K562 (cell line): ENCODE measurements around the gene OGT. TPM values are rescaled to one million over a fixed set of nuclear protein-coding genes. Genes with fewer than 3 reads are reported as not detected.

ENCODE experiments used
- BRF2 ChIP-seq: IDR thresholded peaks from 3 replicates; pipeline ENCODE4 v1.6.1; 2011; ENCODE audit warnings: borderline replicate concordance, mild to moderate bottlenecking; ENCODE audit not compliant: insufficient read length, insufficient read depth
- CREB1 ChIP-seq, 2 experiments: sonication (generic) in 1 of 2; formaldehyde crosslinking in 1 of 2; IDR thresholded peaks; 2 replicates each; pipeline versions ENCODE4 v1.6.1 to v1.8.0; 2012 to 2022; ENCODE audit warnings: inconsistent platforms in 1 of 2, mild to moderate bottlenecking in 1 of 2, missing genetic modification reagents in 1 of 2, moderate library complexity in 1 of 2
- CSDE1 ChIP-seq, 2 experiments: fragments of 450-650 bp; IDR thresholded peaks; 2 replicates each; pipeline ENCODE4 v1.6.1; 2016; ENCODE audit warnings: mild to moderate bottlenecking in 1 of 2
- E4F1 ChIP-seq: fragments of 250-450 bp; sonication (Bioruptor Pico); IDR thresholded peaks from 2 replicates; pipeline ENCODE4 v1.5.0; 2021; ENCODE audit warnings: mild to moderate bottlenecking, borderline replicate concordance
- ELK3 ChIP-seq: fragments of 450-650 bp; formaldehyde crosslinking; IDR thresholded peaks from 2 replicates; pipeline ENCODE4 v1.4.0; 2020; ENCODE audit warnings: mild to moderate bottlenecking
- EP400 ChIP-seq: fragments of 450-650 bp; IDR thresholded peaks from 2 replicates; pipeline ENCODE4 v1.6.1; 2017; ENCODE audit warnings: antibody characterized with exemption, mild to moderate bottlenecking, moderate library complexity
- ESRRB ChIP-seq: fragments of 250-450 bp; sonication (Bioruptor Pico); IDR thresholded peaks from 2 replicates; pipeline ENCODE4 v1.5.0; 2020; ENCODE audit warnings: mild to moderate bottlenecking, moderate library complexity, borderline replicate concordance
- FOXP1 ChIP-seq: sonication (generic); formaldehyde crosslinking; IDR thresholded peaks from 2 replicates; pipeline ENCODE4 v1.8.0; 2022; ENCODE audit warnings: mild to moderate bottlenecking, missing genetic modification reagents
- HBP1 ChIP-seq: fragments of 450-650 bp; formaldehyde crosslinking; IDR thresholded peaks from 2 replicates; pipeline ENCODE4 v1.4.0; 2022; ENCODE audit warnings: missing genetic modification characterization
- HOXB6 ChIP-seq: fragments of 250-450 bp; sonication (Bioruptor Pico); IDR thresholded peaks from 2 replicates; pipeline ENCODE4 v1.5.1; 2022; ENCODE audit warnings: mild to moderate bottlenecking, borderline replicate concordance
- MAZ ChIP-seq, 2 experiments: fragments of 450-650 bp in 1 of 2; sonication (generic) in 1 of 2; formaldehyde crosslinking; IDR thresholded peaks in 1 of 2; conservative IDR thresholded peaks in 1 of 2; 2 replicates each; pipeline versions ENCODE4 v1.4.0 to v1.5.0; 2020; ENCODE audit warnings: mild to moderate bottlenecking in 1 of 2, missing genetic modification reagents in 1 of 2
- PATZ1 ChIP-seq: fragments of 250-450 bp; sonication (Bioruptor Pico); IDR thresholded peaks from 2 replicates; pipeline ENCODE4 v1.5.0; 2020; ENCODE audit warnings: mild to moderate bottlenecking, borderline replicate concordance
- SAFB ChIP-seq: fragments of 200-400 bp; formaldehyde crosslinking; IDR thresholded peaks from 2 replicates; pipeline ENCODE4 v1.6.1; 2017; ENCODE audit warnings: low read depth, low read length, borderline replicate concordance
- TBL1XR1 ChIP-seq, 2 experiments: IDR thresholded peaks; 2 replicates each; pipeline ENCODE4 v1.6.1; 2012; ENCODE audit warnings: improper control_type of control experiment in 2 of 2, low read length in 2 of 2, mild to moderate bottlenecking in 1 of 2
- TEAD4 ChIP-seq, 2 experiments: sonication (generic) in 1 of 2; formaldehyde crosslinking in 1 of 2; IDR thresholded peaks; 2 replicates each; pipeline versions ENCODE4 v1.6.1 to v1.8.0; 2012 to 2022; ENCODE audit warnings: borderline replicate concordance in 1 of 2, inconsistent platforms in 1 of 2, low read length in 1 of 2, mild to moderate bottlenecking in 1 of 2, missing genetic modification reagents in 1 of 2
- ZNF347 ChIP-seq: fragments of 450-650 bp; formaldehyde crosslinking; IDR thresholded peaks from 2 replicates; pipeline ENCODE4 v1.4.0; 2020; ENCODE audit warnings: low read depth, mild to moderate bottlenecking, moderate library complexity
- polyA plus RNA-seq, 8 experiments: library from polyadenylated mRNA; depleted of rRNA in 4 of 8; stranded (reverse) in 5 of 8; unstranded in 3 of 8; fragments of >200 nt; fragmentation: Nextera tagmentation in 2 of 8; fragmentation: Illumina TruSeq in 1 of 8; extraction: Ambion mirVana in 2 of 8; extraction: Trizol in 1 of 8; gene quantifications; 2 replicates each; pipeline versions ENCODE4 v1.2.1 to v1.2.3, GENCODE V29; 2011 to 2014; ENCODE audit warnings: inconsistent platforms in 1 of 8, missing spikeins in 1 of 8
- total RNA-seq, 7 experiments: library from RNA; depleted of rRNA in 6 of 7; stranded (reverse); fragments of >200 nt in 6 of 7; fragmentation: Illumina TruSeq in 2 of 7; extraction: Trizol in 2 of 7; gene quantifications; 2 replicates each; pipeline versions ENCODE4 v1.2.1 to v1.2.3, GENCODE V29; 2011 to 2021; ENCODE audit warnings: low replicate concordance in 1 of 7

The OGT gene
- total and polyA plus RNA-seq, 9 of the 15 experiments (the other 6 are each of a cell fraction or from before 2014, with no cell fraction given) = 38.9 to 347 (median 117) TPM

GRCh38 chrX:71532753-71533425 is at the start of gene OGT (continued):
- no peak for TF ChIP-seq SAFB
- TF ChIP-seq EP400 = peak; percentile 98
- no peak for TF ChIP-seq ELK3 (CRISPR knock-in tag)
- peak; percentile 68 for TF ChIP-seq CREB1 (IDR thresholded peaks at IDR 0.05)
- peak; percentile 66 for TF ChIP-seq CREB1 (CRISPR knock-in tag; IDR thresholded peaks at IDR 0.05)
- TF ChIP-seq CSDE1 (IDR thresholded peaks at IDR 0.05) = no peak
- no peak for TF ChIP-seq PATZ1 (CRISPR knock-in tag)
- no peak for TF ChIP-seq HBP1 (CRISPR knock-in tag)
- no peak for TF ChIP-seq BRF2
- TF ChIP-seq TEAD4 (IDR thresholded peaks at IDR 0.05; ENCODE audit: low read length) = peak; percentile 78
- no peak for TF ChIP-seq TEAD4 (CRISPR knock-in tag; IDR thresholded peaks at IDR 0.05; ENCODE audit: borderline replicate concordance)
- TF ChIP-seq ZNF347 (CRISPR knock-in tag) = no peak
- TF ChIP-seq E4F1 (CRISPR knock-in tag) = no peak
- peak; percentile 57; the same call in 1 of the 2 replicates for TF ChIP-seq FOXP1 (CRISPR knock-in tag)
- peak in 1 of 2 experiments; percentile 76; a peak in 2 of 4 replicates for TF ChIP-seq MAZ (CRISPR knock-in tag; conservative IDR thresholded peaks at IDR 0.05 in 1 of 2, IDR thresholded peaks at IDR 0.05 in 1 of 2)
- TF ChIP-seq HOXB6 = no peak
- TF ChIP-seq ESRRB (CRISPR knock-in tag) = no peak
- TF ChIP-seq TBL1XR1 (IDR thresholded peaks at IDR 0.05; ENCODE audit: low read length in 2 of 2) = peak; percentile 77 to 84; a peak in 3 of 4 replicates
